ENCODE results near the gene RNF175.

RNF175 gene

GRCh38 chr4:153745651-153746050 lies 14.2 kb downstream of the RNF175 start:
- TF ChIP-seq ZFX (IDR thresholded peaks at IDR 0.05) = no peak
- no peak for TF ChIP-seq CTCF (conservative IDR thresholded peaks at IDR 0.05)
- H3K27ac ChIP-seq = no peak overlapping the region

GRCh38 chr4:153741541-153741940 lies 18.3 kb downstream of the RNF175 start:
- TF ChIP-seq ZFX (IDR thresholded peaks at IDR 0.05) (no peak), CTCF (conservative IDR thresholded peaks at IDR 0.05) (no peak)
- H3K27ac ChIP-seq = no peak overlapping the region

GRCh38 chr4:153735906-153736461 lies 23.8 kb downstream of the RNF175 start:
- TF ChIP-seq ZFX (IDR thresholded peaks at IDR 0.05) (no peak), CTCF (conservative IDR thresholded peaks at IDR 0.05) (no peak)
- no peak overlapping the region for H3K27ac ChIP-seq

- H3K27ac ChIP-seq = no peak overlapping the region
- TF ChIP-seq CTCF (conservative IDR thresholded peaks at IDR 0.05) (no peak), ZFX (IDR thresholded peaks at IDR 0.05) (no peak)
Observed at GRCh38 chr4:153733751-153734448, 25.9 kb downstream of the RNF175 start.

GRCh38 chr4:153731239-153731638 lies 28.6 kb downstream of the RNF175 start:
- TF ChIP-seq ZFX (IDR thresholded peaks at IDR 0.05) (no peak), CTCF (conservative IDR thresholded peaks at IDR 0.05) (no peak)
- no peak overlapping the region for H3K27ac ChIP-seq

- TF ChIP-seq ZFX (IDR thresholded peaks at IDR 0.05) = no peak
- TF ChIP-seq CTCF (conservative IDR thresholded peaks at IDR 0.05) = no peak
- H3K27ac ChIP-seq = no peak overlapping the region
Observed at GRCh38 chr4:153729895-153730294, 29.9 kb downstream of the RNF175 start.

- TF ChIP-seq CTCF (conservative IDR thresholded peaks at IDR 0.05) (no peak), ZFX (IDR thresholded peaks at IDR 0.05) (no peak)
Observed at GRCh38 chr4:153728660-153729059, 31.2 kb downstream of the RNF175 start.

More at GRCh38 chr4:153728660-153729059, 31.2 kb downstream of the RNF175 start:
- H3K27ac ChIP-seq = no peak overlapping the region

All from C4-2B (cell line).